Smooth muscle cell of the brain vasculature (primary cell): ENCODE results near the gene MAD1L1.

ENCODE experiments used
- DNase-seq: peaks from one replicate; pipeline ENCODE4 v3.0.0-alpha.2; 2012; ENCODE audit warnings: low read depth, low spot score

MAD1L1 gene

GRCh38 chr7:2158331-2159175 lies 74.2 kb downstream of the MAD1L1 start:
- no peak for DNase-seq

- peak; percentile 93 for DNase-seq
These were observed 75.1 kb downstream of the MAD1L1 start for GRCh38 chr7:2157473-2158279.

- no peak for DNase-seq
These were observed 75.8 kb downstream of the MAD1L1 start for GRCh38 chr7:2156756-2157472.

GRCh38 chr7:2154831-2155230 lies 77.9 kb downstream of the MAD1L1 start:
- DNase-seq = no peak

- DNase-seq = no peak
These were observed 78.6 kb downstream of the MAD1L1 start for GRCh38 chr7:2154121-2154520.

- DNase-seq = no peak
These were observed 80.1 kb downstream of the MAD1L1 start for GRCh38 chr7:2152646-2153045.

GRCh38 chr7:2151801-2152612 lies 80.7 kb downstream of the MAD1L1 start:
- no peak for DNase-seq

- no peak for DNase-seq
These were observed 81.5 kb downstream of the MAD1L1 start for GRCh38 chr7:2151237-2151636.

GRCh38 chr7:2150445-2150815 lies 82.3 kb downstream of the MAD1L1 start:
- DNase-seq = no peak

- DNase-seq = no peak
These were observed 82.9 kb downstream of the MAD1L1 start for GRCh38 chr7:2149672-2150444.

GRCh38 chr7:2148814-2149213 lies 83.9 kb downstream of the MAD1L1 start:
- no peak for DNase-seq

- DNase-seq = no peak
These were observed 84.6 kb downstream of the MAD1L1 start for GRCh38 chr7:2148189-2148588.

GRCh38 chr7:2146676-2147472 lies 85.9 kb downstream of the MAD1L1 start:
- DNase-seq = no peak

- no peak for DNase-seq
These were observed 86.7 kb downstream of the MAD1L1 start for GRCh38 chr7:2145835-2146580.

GRCh38 chr7:2144926-2145325 lies 87.8 kb downstream of the MAD1L1 start:
- no peak for DNase-seq

GRCh38 chr7:2143981-2144595 lies 88.7 kb downstream of the MAD1L1 start:
- no peak for DNase-seq

- no peak for DNase-seq
These were observed 89.3 kb downstream of the MAD1L1 start for GRCh38 chr7:2143450-2143849.

GRCh38 chr7:2142386-2142785 lies 90.4 kb downstream of the MAD1L1 start:
- DNase-seq = no peak

- DNase-seq = no peak
These were observed 91.1 kb downstream of the MAD1L1 start for GRCh38 chr7:2141651-2142050.
